Upper lobe of left lung (tissue), 4 donors: ENCODE measurements around the gene TCEA2.

Source experiments
- CTCF ChIP-seq, 6 experiments: fragments of 450-650 bp in 4 of 6; fragments of 200-600 bp in 2 of 6; sonication (generic) in 2 of 6; IDR thresholded peaks; one replicate each; pipeline ENCODE4 v1.5.1; 2016 to 2019; ENCODE audit warnings: antibody characterized with exemption in 6 of 6
- EP300 ChIP-seq, 4 donors: sonication (generic); formaldehyde crosslinking; IDR thresholded peaks; one replicate each; pipeline ENCODE4 v1.5.1; 2017; ENCODE audit warnings: antibody characterized with exemption in 4 of 4, control low read depth in 2 of 4
- POLR2A ChIP-seq, 4 donors: fragments of 450-650 bp; IDR thresholded peaks; one replicate each; pipeline ENCODE4 v1.5.1; 2016 to 2017; ENCODE audit warnings: antibody characterized with exemption in 4 of 4, mild to moderate bottlenecking in 2 of 4
- POLR2AphosphoS5 ChIP-seq, 2 donors: sonication (generic); formaldehyde crosslinking; IDR thresholded peaks; one replicate each; pipeline ENCODE4 v1.5.1; 2017; ENCODE audit warnings: antibody characterized with exemption in 2 of 2

- TF ChIP-seq EP300 (IDR thresholded peaks at IDR 0.05) (peak in 2 of 4 donors; percentile 16 to 75), CTCF (IDR thresholded peaks at IDR 0.05) (no peak), POLR2A (IDR thresholded peaks at IDR 0.05) (peak in 1 of 4 donors; percentile 44), POLR2AphosphoS5 (IDR thresholded peaks at IDR 0.05) (peak; percentile 62 to 83)
These were observed 11.3 kb upstream of the TCEA2 start for GRCh38 chr20:64051561-64052325.
